ENCODE measurements around the gene AGXT2. TPM values are rescaled to one million over a fixed set of nuclear protein-coding genes. Genes with fewer than 3 reads are reported as not detected.

The AGXT2 gene
- total and polyA plus RNA-seq, 2 of the 13 experiments (the other 11 are each of a cell fraction or from before 2014, with no cell fraction given) = 0.04 to 0.13 TPM

GRCh38 chr5:35096216-35096615, 48.5 kb upstream of the AGXT2 start (continued):
- TF ChIP-seq ZNF703 (CRISPR knock-in tag; IDR thresholded peaks at IDR 0.05; ENCODE audit: borderline replicate concordance) (no peak), ISX (CRISPR knock-in tag; conservative IDR thresholded peaks at IDR 0.05) (no peak), CREBL2 (CRISPR knock-in tag; IDR thresholded peaks at IDR 0.05; ENCODE audit: borderline replicate concordance) (no peak), MYNN (CRISPR knock-in tag; IDR thresholded peaks at IDR 0.05; ENCODE audit: low read depth) (no peak), ZNF382 (CRISPR knock-in tag; IDR thresholded peaks at IDR 0.05; ENCODE audit: borderline replicate concordance) (no peak)

- BruUV-seq (replicated peaks) = no TSS peak
- in situ Hi-C loops (cut with HindIII; ENCODE audit: extremely low pct_ligation_motif_present, low pct_unique_long_range_greater_than_20kb) (loop anchor here (10.0 kb wide), 1 partner anchor 499 kb away; no protein-coding TSS in a partner anchor), intact Hi-C loops (cut with micrococcal nuclease; ENCODE audit: unreplicated experiment) (no loop called here)
- H3K79me2 ChIP-seq (ENCODE audit: insufficient read depth, low read length) = no peaks in the 10 kb centered on the region
- no peaks in the 10 kb centered on the region for H3K9me3 ChIP-seq (ENCODE audit: low read length)
- H3K4me2 ChIP-seq (ENCODE audit: low read depth, low read length) = no peak overlapping the region
- FAIRE-seq = peak; percentile 12
- no peak overlapping the region for H3K4me3 ChIP-seq (replicated peaks in 1 of 3; ENCODE audit: insufficient read depth in 1 of 3, low read depth in 2 of 3, low read length in 3 of 3)
- ATAC-seq = peak; percentile 80
- no peak overlapping the region for H2AFZ ChIP-seq (ENCODE audit: low read length)
- no peaks in the 10 kb centered on the region for H3K36me3 ChIP-seq (replicated peaks in 1 of 2; ENCODE audit: control insufficient read depth in 1 of 2, insufficient read depth in 2 of 2, low read length in 2 of 2)
- 82% methylated on average over 3 of the region's 3 CpGs for WGBS (ENCODE audit: low lambda C conversion rate)
- no peak overlapping the region for H3K27ac ChIP-seq (ENCODE audit: extremely low read length, insufficient read depth, low read length)
- DNase-seq (ENCODE audit: low spot score) = peak; percentile 32
- ChIA-PET POLR2A (no interaction called here), CTCF (ENCODE audit: low intra/inter-chr PET ratio, low total read pairs) (interaction anchor here (1.3 kb wide), 1 partner anchor 88 kb away, joined by 3 read pairs; no protein-coding TSS in a partner anchor)
- H3K9ac ChIP-seq (ENCODE audit: insufficient read depth, low read depth, low read length) = no peak overlapping the region
- H4K20me1 ChIP-seq (ENCODE audit: insufficient read depth, low read length) = no peaks in the 10 kb centered on the region
- H3K27me3 ChIP-seq (ENCODE audit: control insufficient read depth in 1 of 2, insufficient read depth in 2 of 2, low read length in 2 of 2) = no peaks in the 10 kb centered on the region
- peaks cover 19% of the 10 kb centered on the region for H3K4me1 ChIP-seq (ENCODE audit: insufficient read depth, low read length)
- TF ChIP-seq MTERF4 (CRISPR knock-in tag; IDR thresholded peaks at IDR 0.05) (no peak), ZNF546 (CRISPR knock-in tag; conservative IDR thresholded peaks at IDR 0.05) (no peak), TCF12 (IDR thresholded peaks at IDR 0.05) (no peak), TCF12 (CRISPR knock-in tag; IDR thresholded peaks at IDR 0.05) (no peak), U2AF2 (IDR thresholded peaks at IDR 0.05; ENCODE audit: low read depth, low read length) (no peak), MED1 (CRISPR knock-in tag; IDR thresholded peaks at IDR 0.05) (0 out of 2 replicates have a peak, but pooled peaks have one; percentile 24), BCLAF1 (IDR thresholded peaks at IDR 0.05) (no peak), PAWR (CRISPR knock-in tag; IDR thresholded peaks at IDR 0.05; ENCODE audit: borderline replicate concordance) (no peak), CREB1 (IDR thresholded peaks at IDR 0.05) (no peak), CREB1 (CRISPR knock-in tag; IDR thresholded peaks at IDR 0.05) (no peak), HNF4A (CRISPR knock-in tag; IDR thresholded peaks at IDR 0.05) (peak; percentile 54), ELF1 (CRISPR knock-in tag; IDR thresholded peaks at IDR 0.05) (no peak), PAF1 (CRISPR knock-in tag; IDR thresholded peaks at IDR 0.05) (no peak), ZBTB20 (CRISPR knock-in tag; IDR thresholded peaks at IDR 0.05; ENCODE audit: borderline replicate concordance, low read depth) (no peak), ZNF737 (CRISPR knock-in tag; IDR thresholded peaks at IDR 0.05; ENCODE audit: borderline replicate concordance) (no peak)
Measured at GRCh38 chr5:35095366-35095765, 47.6 kb upstream of the AGXT2 start.
